HepG2 (cell line): Measurements from ENCODE around the gene DPP3. TPM values are rescaled to one million over a fixed set of nuclear protein-coding genes. Genes with fewer than 3 reads are reported as not detected.

Source experiments
- BORCS8-MEF2B ChIP-seq: sonication (generic); formaldehyde crosslinking; IDR thresholded peaks from 2 replicates; pipeline ENCODE4 v1.8.0; 2022; ENCODE audit warnings: mild to moderate bottlenecking, missing genetic modification reagents
- DR1 ChIP-seq: sonication (generic); formaldehyde crosslinking; IDR thresholded peaks from 2 replicates; pipeline ENCODE4 v1.8.0; 2021; ENCODE audit warnings: mild to moderate bottlenecking, missing genetic modification reagents, inconsistent platforms
- ELF3 ChIP-seq: IDR thresholded peaks from 2 replicates; pipeline ENCODE4 v1.6.1; 2016; ENCODE audit warnings: missing genetic modification reagents, missing compliant biosample characterization
- KAT2B ChIP-seq: fragments of 150-350 bp; IDR thresholded peaks from 2 replicates; pipeline ENCODE4 v1.6.1; 2014; ENCODE audit warnings: low read depth, low read length, borderline replicate concordance
- KDM6A ChIP-seq: IDR thresholded peaks from 2 replicates; pipeline ENCODE4 v1.6.1; 2016; ENCODE audit warnings: low read depth
- KLF9 ChIP-seq: IDR thresholded peaks from 2 replicates; pipeline ENCODE4 v1.6.1; 2016; ENCODE audit warnings: low read depth
- NAIF1 ChIP-seq: sonication (generic); formaldehyde crosslinking; IDR thresholded peaks from 2 replicates; pipeline ENCODE4 v1.5.0; 2020; ENCODE audit warnings: mild to moderate bottlenecking, missing genetic modification reagents, borderline replicate concordance
- NCOR1 ChIP-seq: fragments of 200-600 bp; sonication (generic); IDR thresholded peaks from 2 replicates; pipeline ENCODE4 v1.7.0; 2017; ENCODE audit warnings: antibody characterized with exemption, low read length, borderline replicate concordance
- NFRKB ChIP-seq: fragments of 450-650 bp; IDR thresholded peaks from 2 replicates; pipeline ENCODE4 v1.6.1; 2017
- PHF20 ChIP-seq: sonication (generic); formaldehyde crosslinking; IDR thresholded peaks from 2 replicates; pipeline ENCODE4 v1.5.0; 2020; ENCODE audit warnings: mild to moderate bottlenecking, missing genetic modification reagents
- PLRG1 ChIP-seq: fragments of 450-650 bp; conservative IDR thresholded peaks from 2 replicates; pipeline ENCODE4 v1.6.1; 2016
- SRF ChIP-seq: IDR thresholded peaks from 2 replicates; pipeline ENCODE4 v1.6.1; 2011; ENCODE audit warnings: mild to moderate bottlenecking, low read depth, low read length, moderate library complexity
- TP53 ChIP-seq: sonication (generic); formaldehyde crosslinking; conservative IDR thresholded peaks from 2 replicates; pipeline ENCODE4 v1.4.0; 2020; ENCODE audit warnings: missing genetic modification reagents
- ZFYVE20 ChIP-seq: sonication (generic); formaldehyde crosslinking; IDR thresholded peaks from 2 replicates; pipeline ENCODE4 v1.8.0; 2023; ENCODE audit warnings: low read depth, mild to moderate bottlenecking, moderate library complexity, missing genetic modification reagents, borderline replicate concordance
- ZMYM2 ChIP-seq: sonication (generic); formaldehyde crosslinking; IDR thresholded peaks from 2 replicates; pipeline ENCODE4 v1.8.0; 2022; ENCODE audit warnings: mild to moderate bottlenecking, missing genetic modification reagents
- ZNF232 ChIP-seq: sonication (generic); formaldehyde crosslinking; IDR thresholded peaks from 2 replicates; pipeline ENCODE4 v1.4.0; 2020; ENCODE audit warnings: missing genetic modification reagents, borderline replicate concordance
- ZNF441 ChIP-seq: sonication (generic); formaldehyde crosslinking; IDR thresholded peaks from 2 replicates; pipeline ENCODE4 v1.7.0; 2021; ENCODE audit warnings: missing genetic modification reagents, borderline replicate concordance
- ZNF562 ChIP-seq: sonication (generic); formaldehyde crosslinking; IDR thresholded peaks from 2 replicates; pipeline ENCODE4 v1.8.0; 2022; ENCODE audit warnings: missing genetic modification reagents, borderline replicate concordance
- ZNF775 ChIP-seq: sonication (generic); formaldehyde crosslinking; IDR thresholded peaks from 2 replicates; pipeline ENCODE4 v1.4.0; 2020; ENCODE audit warnings: missing genetic modification reagents, mild to moderate bottlenecking, moderate library complexity, borderline replicate concordance
- ZNF782 ChIP-seq: sonication (generic); formaldehyde crosslinking; IDR thresholded peaks from 2 replicates; pipeline ENCODE4 v1.4.0; 2020; ENCODE audit warnings: missing genetic modification reagents, mild to moderate bottlenecking, borderline replicate concordance
- polyA plus RNA-seq, 8 experiments: library from polyadenylated mRNA; depleted of rRNA in 3 of 8; stranded (reverse) in 7 of 8; unstranded in 1 of 8; fragments of >200 nt; fragmentation: Illumina TruSeq in 4 of 8; extraction: Trizol in 4 of 8; gene quantifications; 2 replicates each; pipeline versions ENCODE4 v1.2.1 to v1.2.3, GENCODE V29; 2011 to 2016; ENCODE audit warnings: low read depth in 4 of 8, missing spikeins in 1 of 8, mixed read lengths in 1 of 8; ENCODE audit not compliant: insufficient read depth in 1 of 8
- total RNA-seq, 5 experiments: library from RNA; depleted of rRNA; stranded (reverse); fragments of >200 nt; fragmentation: Illumina TruSeq; extraction: Trizol; gene quantifications; 2 replicates each; pipeline ENCODE4 v1.2.3, GENCODE V29; 2016; ENCODE audit warnings: low read depth in 1 of 5
- TF ChIP-seq, protein P1 (sequence below): sonication (generic); formaldehyde crosslinking; IDR thresholded peaks from 2 replicates; pipeline ENCODE4 v1.4.0; 2020; ENCODE audit warnings: missing genetic modification reagents
- TF ChIP-seq, protein P2 (sequence below): IDR thresholded peaks from 2 replicates; pipeline ENCODE4 v1.6.1; 2016; ENCODE audit warnings: control low read depth
- TF ChIP-seq, protein P3 (sequence below): sonication (generic); formaldehyde crosslinking; IDR thresholded peaks from 2 replicates; pipeline ENCODE4 v1.4.0; 2020; ENCODE audit warnings: missing genetic modification reagents
- TF ChIP-seq, protein P4 (sequence below): sonication (generic); formaldehyde crosslinking; IDR thresholded peaks from 2 replicates; pipeline ENCODE4 v1.4.0; 2020; ENCODE audit warnings: missing genetic modification reagents

The DPP3 gene
- total and polyA plus RNA-seq, 2 of the 13 experiments (the other 11 are each of a cell fraction or from before 2014, with no cell fraction given) = 38.4 to 59.8 TPM

DNA sequence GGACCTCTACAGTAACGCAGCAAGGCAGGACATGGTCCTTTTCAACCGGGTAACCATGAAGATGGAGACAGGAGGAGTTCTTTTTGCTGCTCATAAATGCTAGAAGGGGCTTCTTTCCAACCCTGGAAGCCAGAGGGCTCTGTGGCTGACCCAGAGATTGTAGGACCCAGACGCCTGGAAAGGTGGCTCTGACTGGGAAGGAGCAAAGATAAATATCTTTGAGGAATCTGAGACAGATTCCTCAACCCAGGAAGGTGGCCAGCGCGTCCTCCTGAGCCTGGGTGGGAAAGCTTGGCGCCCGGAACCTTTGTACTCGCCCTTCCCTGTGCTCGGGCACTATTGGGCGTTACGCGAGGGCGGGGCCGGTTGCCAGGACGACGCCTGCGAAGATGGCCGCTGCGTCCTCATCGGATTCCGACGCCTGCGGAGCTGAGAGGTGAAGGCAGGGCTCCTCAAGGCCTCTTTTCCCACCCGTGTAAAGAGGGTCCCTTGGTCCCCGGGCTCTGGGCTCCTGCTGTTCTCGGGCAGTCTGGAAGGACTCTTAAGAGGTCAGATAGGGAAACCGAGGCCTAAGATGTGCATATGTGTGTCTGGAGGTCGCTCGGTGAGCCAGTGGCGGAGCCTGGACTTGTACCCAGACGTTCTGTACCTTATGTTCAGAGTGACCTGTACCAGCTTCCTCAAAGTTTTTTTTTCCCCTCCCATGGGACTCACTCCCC is 30.2 kb downstream of the DPP3 start, which contains the start of gene BBS1 (continued):
- TF ChIP-seq, protein P1, sequence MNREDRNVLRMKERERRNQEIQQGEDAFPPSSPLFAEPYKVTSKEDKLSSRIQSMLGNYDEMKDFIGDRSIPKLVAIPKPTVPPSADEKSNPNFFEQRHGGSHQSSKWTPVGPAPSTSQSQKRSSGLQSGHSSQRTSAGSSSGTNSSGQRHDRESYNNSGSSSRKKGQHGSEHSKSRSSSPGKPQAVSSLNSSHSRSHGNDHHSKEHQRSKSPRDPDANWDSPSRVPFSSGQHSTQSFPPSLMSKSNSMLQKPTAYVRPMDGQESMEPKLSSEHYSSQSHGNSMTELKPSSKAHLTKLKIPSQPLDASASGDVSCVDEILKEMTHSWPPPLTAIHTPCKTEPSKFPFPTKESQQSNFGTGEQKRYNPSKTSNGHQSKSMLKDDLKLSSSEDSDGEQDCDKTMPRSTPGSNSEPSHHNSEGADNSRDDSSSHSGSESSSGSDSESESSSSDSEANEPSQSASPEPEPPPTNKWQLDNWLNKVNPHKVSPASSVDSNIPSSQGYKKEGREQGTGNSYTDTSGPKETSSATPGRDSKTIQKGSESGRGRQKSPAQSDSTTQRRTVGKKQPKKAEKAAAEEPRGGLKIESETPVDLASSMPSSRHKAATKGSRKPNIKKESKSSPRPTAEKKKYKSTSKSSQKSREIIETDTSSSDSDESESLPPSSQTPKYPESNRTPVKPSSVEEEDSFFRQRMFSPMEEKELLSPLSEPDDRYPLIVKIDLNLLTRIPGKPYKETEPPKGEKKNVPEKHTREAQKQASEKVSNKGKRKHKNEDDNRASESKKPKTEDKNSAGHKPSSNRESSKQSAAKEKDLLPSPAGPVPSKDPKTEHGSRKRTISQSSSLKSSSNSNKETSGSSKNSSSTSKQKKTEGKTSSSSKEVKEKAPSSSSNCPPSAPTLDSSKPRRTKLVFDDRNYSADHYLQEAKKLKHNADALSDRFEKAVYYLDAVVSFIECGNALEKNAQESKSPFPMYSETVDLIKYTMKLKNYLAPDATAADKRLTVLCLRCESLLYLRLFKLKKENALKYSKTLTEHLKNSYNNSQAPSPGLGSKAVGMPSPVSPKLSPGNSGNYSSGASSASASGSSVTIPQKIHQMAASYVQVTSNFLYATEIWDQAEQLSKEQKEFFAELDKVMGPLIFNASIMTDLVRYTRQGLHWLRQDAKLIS (CRISPR knock-in tag) = no peak
- TF ChIP-seq ZNF782 (CRISPR knock-in tag) (no peak), TP53 (CRISPR knock-in tag) (no peak), ZMYM2 (CRISPR knock-in tag) (0 out of 2 replicates have a peak, but pooled peaks have one; percentile 36), NCOR1 (0 out of 2 replicates have a peak, but pooled peaks have one; percentile 6), NFRKB (no peak), KAT2B (no peak), PLRG1 (no peak), ZFYVE20 (CRISPR knock-in tag) (no peak), BORCS8-MEF2B (CRISPR knock-in tag) (0 out of 2 replicates have a peak, but pooled peaks have one; percentile 26), ZNF232 (CRISPR knock-in tag) (no peak), NAIF1 (CRISPR knock-in tag) (no peak), ZNF775 (CRISPR knock-in tag) (no peak), DR1 (CRISPR knock-in tag) (peak; percentile 27; the same call in 1 of the 2 replicates), ZNF562 (no peak), PHF20 (CRISPR knock-in tag) (peak; percentile 90), ZNF441 (CRISPR knock-in tag) (peak; percentile 46; the same call in 1 of the 2 replicates), KDM6A (CRISPR knock-in tag) (no peak), KLF9 (CRISPR knock-in tag) (no peak), SRF (peak; percentile 71), ELF3 (CRISPR knock-in tag) (no peak)
- TF ChIP-seq, protein P2, sequence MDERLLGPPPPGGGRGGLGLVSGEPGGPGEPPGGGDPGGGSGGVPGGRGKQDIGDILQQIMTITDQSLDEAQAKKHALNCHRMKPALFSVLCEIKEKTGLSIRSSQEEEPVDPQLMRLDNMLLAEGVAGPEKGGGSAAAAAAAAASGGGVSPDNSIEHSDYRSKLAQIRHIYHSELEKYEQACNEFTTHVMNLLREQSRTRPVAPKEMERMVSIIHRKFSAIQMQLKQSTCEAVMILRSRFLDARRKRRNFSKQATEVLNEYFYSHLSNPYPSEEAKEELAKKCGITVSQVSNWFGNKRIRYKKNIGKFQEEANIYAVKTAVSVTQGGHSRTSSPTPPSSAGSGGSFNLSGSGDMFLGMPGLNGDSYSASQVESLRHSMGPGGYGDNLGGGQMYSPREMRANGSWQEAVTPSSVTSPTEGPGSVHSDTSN (CRISPR knock-in tag) = no peak
- TF ChIP-seq, protein P3, sequence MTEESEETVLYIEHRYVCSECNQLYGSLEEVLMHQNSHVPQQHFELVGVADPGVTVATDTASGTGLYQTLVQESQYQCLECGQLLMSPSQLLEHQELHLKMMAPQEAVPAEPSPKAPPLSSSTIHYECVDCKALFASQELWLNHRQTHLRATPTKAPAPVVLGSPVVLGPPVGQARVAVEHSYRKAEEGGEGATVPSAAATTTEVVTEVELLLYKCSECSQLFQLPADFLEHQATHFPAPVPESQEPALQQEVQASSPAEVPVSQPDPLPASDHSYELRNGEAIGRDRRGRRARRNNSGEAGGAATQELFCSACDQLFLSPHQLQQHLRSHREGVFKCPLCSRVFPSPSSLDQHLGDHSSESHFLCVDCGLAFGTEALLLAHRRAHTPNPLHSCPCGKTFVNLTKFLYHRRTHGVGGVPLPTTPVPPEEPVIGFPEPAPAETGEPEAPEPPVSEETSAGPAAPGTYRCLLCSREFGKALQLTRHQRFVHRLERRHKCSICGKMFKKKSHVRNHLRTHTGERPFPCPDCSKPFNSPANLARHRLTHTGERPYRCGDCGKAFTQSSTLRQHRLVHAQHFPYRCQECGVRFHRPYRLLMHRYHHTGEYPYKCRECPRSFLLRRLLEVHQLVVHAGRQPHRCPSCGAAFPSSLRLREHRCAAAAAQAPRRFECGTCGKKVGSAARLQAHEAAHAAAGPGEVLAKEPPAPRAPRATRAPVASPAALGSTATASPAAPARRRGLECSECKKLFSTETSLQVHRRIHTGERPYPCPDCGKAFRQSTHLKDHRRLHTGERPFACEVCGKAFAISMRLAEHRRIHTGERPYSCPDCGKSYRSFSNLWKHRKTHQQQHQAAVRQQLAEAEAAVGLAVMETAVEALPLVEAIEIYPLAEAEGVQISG (CRISPR knock-in tag) = peak; percentile 88
- TF ChIP-seq, protein P4, sequence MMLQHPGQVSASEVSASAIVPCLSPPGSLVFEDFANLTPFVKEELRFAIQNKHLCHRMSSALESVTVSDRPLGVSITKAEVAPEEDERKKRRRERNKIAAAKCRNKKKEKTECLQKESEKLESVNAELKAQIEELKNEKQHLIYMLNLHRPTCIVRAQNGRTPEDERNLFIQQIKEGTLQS = peak; percentile 53; the same call in 1 of the 2 replicates
